Measurements from ENCODE around the gene OR10A2. TPM values are rescaled to one million over a fixed set of nuclear protein-coding genes. Genes with fewer than 3 reads are reported as not detected.

OR10A2 gene
- total RNA-seq, 1 experiment from 2014 or later, result not detected

GRCh38 chr11:6817694-6818093 lies 45.2 kb upstream of the OR10A2 start:
- Mint-ChIP-seq H3K4me3 (no peak overlapping the region), H3K9me3 (peaks cover 4 to 5% of the 10 kb centered on the region in 2 experiments; a peak in 4 of 5 replicates), H3K36me3 (ENCODE audit: insufficient read depth in 1 of 3, low read depth in 3 of 3) (no peaks in the 10 kb centered on the region; a peak in 2 of 7 replicates), H3K4me1 (peaks cover 6 to 12% of the 10 kb centered on the region in 2 experiments), H3K27me3 (ENCODE audit: low read depth) (no peaks in the 10 kb centered on the region), H3K27ac (no peak overlapping the region)
- H3T11ph ChIP-seq (ENCODE audit: low read length), result no peak overlapping the region
- no peaks in the 10 kb centered on the region for H4K20me1 ChIP-seq (ENCODE audit: control insufficient read depth, insufficient read depth, insufficient read length)
- H2BK5ac ChIP-seq (ENCODE audit: insufficient read length, low read length), result no peak overlapping the region
- no peak overlapping the region for H3K27ac ChIP-seq (ENCODE audit: insufficient read length, low read depth, low read length)
- no peak overlapping the region for H4K91ac ChIP-seq (ENCODE audit: insufficient read length, low read depth, low read length)
- H2BK120ac ChIP-seq (ENCODE audit: low read depth, low read length, poor library complexity, severe bottlenecking), result no peak overlapping the region
- no peaks in the 10 kb centered on the region for H3K23me2 ChIP-seq (ENCODE audit: insufficient read length, low read depth, low read length, poor library complexity, severe bottlenecking)
- no peak overlapping the region for H3K56ac ChIP-seq (ENCODE audit: insufficient read length, low read depth, low read length)
- H3K4me1 ChIP-seq (ENCODE audit: insufficient read depth, low read length), result no peaks in the 10 kb centered on the region
- no peaks in the 10 kb centered on the region for H3K9me3 ChIP-seq (ENCODE audit: control insufficient read depth, low read depth, low read length)
- TF ChIP-seq CTCF (conservative IDR thresholded peaks at IDR 0.05), result peak; percentile 73
- H2AFZ ChIP-seq (ENCODE audit: low read length), result no peak overlapping the region
- no peak overlapping the region for H2BK20ac ChIP-seq (ENCODE audit: low read depth, low read length, poor library complexity, severe bottlenecking)
- no peak overlapping the region for H2AK5ac ChIP-seq (ENCODE audit: insufficient read length, low read length)
- no peak overlapping the region for H3K18ac ChIP-seq (ENCODE audit: insufficient read length, low read depth, low read length)
- no peak overlapping the region for H3K4me2 ChIP-seq (ENCODE audit: insufficient read depth, insufficient read length, low read length)
- WGBS (ENCODE audit: extremely low coverage, insufficient read length, low lambda C conversion rate), result no CpG with 5 or more reads among the region's 1 CpG
- H2BK15ac ChIP-seq (ENCODE audit: low read depth, low read length), result no peak overlapping the region
- no peak overlapping the region for H2BK12ac ChIP-seq (ENCODE audit: insufficient read length, low read depth, low read length)
- peak; percentile 87 for DNase-seq
- no peaks in the 10 kb centered on the region for H3K79me1 ChIP-seq (ENCODE audit: insufficient read depth, low read depth, low read length, poor library complexity, severe bottlenecking)
- no peak overlapping the region for H4K8ac ChIP-seq (replicated peaks; ENCODE audit: insufficient read length, low read depth, low read length)
- no peak overlapping the region for H3K4ac ChIP-seq (ENCODE audit: low read depth, low read length)
- H3K9ac ChIP-seq (ENCODE audit: extremely low read depth, insufficient read length, low read length), result no peak overlapping the region
- no peaks in the 10 kb centered on the region for H3K79me2 ChIP-seq (ENCODE audit: insufficient read depth, low read length)
- no peak overlapping the region for H3K23ac ChIP-seq (ENCODE audit: insufficient read length, low read depth, low read length)
- no peaks in the 10 kb centered on the region for H3K27me3 ChIP-seq (ENCODE audit: insufficient read depth, low read length)
- no peak overlapping the region for H3K14ac ChIP-seq (ENCODE audit: insufficient read depth, low read length)
- H4K5ac ChIP-seq (ENCODE audit: insufficient read length, low read depth, low read length), result no peak overlapping the region
